K562 (cell line): ENCODE results near the gene PTPRG.

Experiments used
- CREM ChIP-seq: IDR thresholded peaks from 2 replicates; pipeline ENCODE4 v1.6.1; 2014; ENCODE audit warnings: antibody characterized with exemption, low read depth
- YY1 ChIP-seq, 3 experiments: IDR thresholded peaks; 2 replicates each; pipeline ENCODE4 v1.6.1; 2011; ENCODE audit warnings: low read length in 2 of 3, mild to moderate bottlenecking in 2 of 3, moderate library complexity in 2 of 3, borderline replicate concordance in 1 of 3, control low read depth in 1 of 3, low read depth in 1 of 3; ENCODE audit not compliant: insufficient read depth in 3 of 3, insufficient replicate concordance in 2 of 3, control insufficient read depth in 1 of 3, insufficient read length in 1 of 3; ENCODE audit errors: extremely low read depth in 1 of 3
- ZNF274 ChIP-seq: IDR thresholded peaks from 2 replicates; pipeline ENCODE4 v1.6.1; 2011; ENCODE audit warnings: low read depth, mild to moderate bottlenecking, low read length, moderate library complexity, borderline replicate concordance
- ZNF282 ChIP-seq: sonication (generic); formaldehyde crosslinking; IDR thresholded peaks from 2 replicates; pipeline ENCODE4 v1.8.1; 2023; ENCODE audit warnings: missing genetic modification reagents

DNA sequence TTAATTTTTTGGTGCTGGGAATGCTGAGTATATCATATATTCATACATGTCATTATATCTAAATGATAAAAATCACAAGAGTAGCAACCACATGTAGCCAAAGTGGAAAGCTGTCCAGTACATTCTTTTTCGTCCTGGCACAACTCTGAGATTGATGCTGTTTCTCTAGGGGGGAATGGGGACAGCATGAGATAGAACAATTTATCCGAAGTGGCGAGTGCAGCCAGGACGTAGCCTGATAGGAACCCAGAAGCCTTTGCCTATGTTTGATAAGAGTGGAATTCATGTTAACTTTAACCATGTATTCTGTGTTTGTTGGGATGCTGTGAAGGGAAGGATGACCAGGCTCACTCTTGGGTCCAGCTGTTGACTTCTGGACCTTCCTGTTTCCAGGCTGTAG, 20.9 kb downstream of the PTPRG start:
- no peak for TF ChIP-seq YY1 (IDR thresholded peaks at IDR 0.05; ENCODE audit: borderline replicate concordance in 1 of 3, control insufficient read depth in 1 of 3, extremely low read depth in 1 of 3, insufficient read depth in 3 of 3, insufficient read length in 1 of 3, insufficient replicate concordance in 2 of 3, low read depth in 1 of 3, low read length in 2 of 3)
- no peak for TF ChIP-seq ZNF282 (CRISPR knock-in tag)
- no peak for TF ChIP-seq CREM
- TF ChIP-seq ZNF274: no peak
